CD4-positive, alpha-beta memory T cell (primary cell): ENCODE measurements around the gene GABPB1. TPM values are rescaled to one million over a fixed set of nuclear protein-coding genes. Genes with fewer than 3 reads are reported as not detected.
A peak's percentile ranks its signal among the peaks of the same experiment; 100 is the strongest.

ENCODE experiments used
- CTCF ChIA-PET: fragments of 350-600 bp; sonication (Branson Sonifier 250); formaldehyde crosslinking; loops from one replicate; lab custom pipeline; 2021; ENCODE audit warnings: inconsistent platforms; ENCODE audit not compliant: partially characterized antibody; lab: Charles Lee
- POLR2A ChIA-PET: fragments of 350-600 bp; sonication (Branson Sonifier 250); formaldehyde crosslinking; loops from one replicate; lab custom pipeline; 2021; ENCODE audit not compliant: partially characterized antibody; lab: Charles Lee
- DNase-seq, 5 donors: peaks; one replicate each; pipeline versions ENCODE4 v3.0.0 to v3.0.0-alpha.2; 2020 to 2022; ENCODE audit warnings: mixed read lengths in 1 of 5
- H3K27ac ChIP-seq: one replicate; pipeline ENCODE4 v1.7.0; 2013; ENCODE audit warnings: low read depth, low read length
- H3K27me3 ChIP-seq: 2 replicates; pipeline ENCODE4 v1.7.0; 2013; ENCODE audit warnings: mild to moderate bottlenecking, low read length, moderate library complexity; ENCODE audit not compliant: insufficient read depth
- H3K36me3 ChIP-seq: 2 replicates; pipeline ENCODE4 v1.7.0; 2013; ENCODE audit warnings: mild to moderate bottlenecking, low read length, moderate library complexity; ENCODE audit not compliant: insufficient read depth
- H3K4me1 ChIP-seq: 2 replicates; pipeline ENCODE4 v1.7.0; 2013; ENCODE audit warnings: mild to moderate bottlenecking, low read length, moderate library complexity; ENCODE audit not compliant: insufficient read depth
- H3K4me3 ChIP-seq, 2 donors: one replicate each; pipeline ENCODE4 v1.7.0; 2013; ENCODE audit warnings: low read length in 2 of 2, mild to moderate bottlenecking in 1 of 2
- H3K9me3 ChIP-seq, 2 donors: one replicate each; pipeline ENCODE4 v1.7.0; 2013; ENCODE audit warnings: low read length in 2 of 2, control low read depth in 1 of 2; ENCODE audit not compliant: control insufficient read depth in 1 of 2
- H3K27ac Mint-ChIP-seq, 7 donors: one replicate each; pipeline ENCODE4 v1.8.0; 2020 to 2021; ENCODE audit warnings: mixed read lengths in 7 of 7, mild to moderate bottlenecking in 6 of 7, inconsistent platforms in 3 of 7, moderate library complexity in 3 of 7
- H3K27me3 Mint-ChIP-seq, 2 donors: one replicate each; pipeline ENCODE4 v1.8.0; 2020 to 2021; ENCODE audit warnings: mixed read lengths in 2 of 2
- H3K36me3 Mint-ChIP-seq, 2 donors: one replicate each; pipeline ENCODE4 v1.8.0; 2020 to 2021; ENCODE audit warnings: mixed read lengths in 2 of 2, inconsistent platforms in 1 of 2, mild to moderate bottlenecking in 1 of 2
- H3K4me1 Mint-ChIP-seq, 4 donors: one replicate each; pipeline ENCODE4 v1.8.0; 2020 to 2021; ENCODE audit warnings: mixed read lengths in 4 of 4, mild to moderate bottlenecking in 1 of 4
- H3K4me3 Mint-ChIP-seq, 8 donors: one replicate each; pipeline ENCODE4 v1.8.0; 2020 to 2021; ENCODE audit warnings: mixed read lengths in 8 of 8, mild to moderate bottlenecking in 7 of 8, moderate library complexity in 6 of 8, inconsistent platforms in 3 of 8
- H3K9me3 Mint-ChIP-seq, 8 donors: one replicate each; pipeline ENCODE4 v1.8.0; 2020 to 2021; ENCODE audit warnings: mixed read lengths in 8 of 8, mild to moderate bottlenecking in 5 of 8, inconsistent platforms in 3 of 8, moderate library complexity in 1 of 8
- intact Hi-C: fragments of 100-400 bp; cut with micrococcal nuclease; formaldehyde crosslinking; loops from one replicate; pipeline ENCODE4 v1.15.1; 2023
- polyA plus RNA-seq, 2 donors: library from polyadenylated mRNA; unstranded; fragments of 300-500 nt; fragmentation: Illumina TruSeq; gene quantifications; one replicate each; pipeline ENCODE4 v1.2.3, GENCODE V29; 2021
- total RNA-seq, 2 experiments: library from RNA; stranded (reverse); gene quantifications; one replicate each; pipeline ENCODE4 v1.2.3, GENCODE V29; 2021

Gene GABPB1
- total and polyA plus RNA-seq, 4 experiments from 2014 or later, result 15.1 to 31.6 (median 23.0) TPM

DNA sequence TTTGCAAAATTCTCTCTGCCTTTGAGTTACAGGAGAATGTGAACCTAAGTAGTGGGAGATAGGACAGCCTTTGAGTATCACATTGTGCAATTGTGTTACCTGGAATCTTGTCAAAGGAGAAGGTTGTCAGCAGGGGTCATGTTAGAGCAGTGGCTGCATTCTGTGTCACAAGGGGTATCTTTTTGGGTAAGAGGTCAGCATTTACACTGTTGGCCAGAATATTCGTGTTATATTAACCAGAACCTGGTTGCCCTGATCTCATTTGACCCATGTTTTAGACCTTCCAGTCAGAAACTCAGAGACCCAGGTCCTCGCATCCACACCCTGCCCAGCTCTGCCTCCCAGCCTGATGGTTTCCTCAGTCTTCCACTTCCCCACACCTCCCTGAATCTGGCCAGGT, 116.7 kb downstream of the GABPB1 start:
- Histone ChIP-seq H3K27me3 (no peaks in the 10 kb centered on the region), H3K36me3 (no peaks in the 10 kb centered on the region), H3K27ac (no peak overlapping the region), H3K4me3 (no peak overlapping the region), H3K9me3 (no peaks in the 10 kb centered on the region), H3K4me1 (no peaks in the 10 kb centered on the region)
- intact Hi-C loops, result no loop called here
- Mint-ChIP-seq H3K27me3 (no peaks in the 10 kb centered on the region), H3K9me3 (peaks cover 0 to 2% (median 0%) of the 10 kb centered on the region in 8 donors), H3K27ac (no peak overlapping the region), H3K4me3 (no peak overlapping the region), H3K4me1 (no peaks in the 10 kb centered on the region), H3K36me3 (no peaks in the 10 kb centered on the region)
- CTCF ChIA-PET, result no interaction called here
- DNase-seq, result no peak
- POLR2A ChIA-PET, result no interaction called here

- Mint-ChIP-seq H3K27ac (no peak overlapping the region), H3K27me3 (no peaks in the 10 kb centered on the region), H3K9me3 (peaks cover 0 to 2% (median 0%) of the 10 kb centered on the region in 8 donors), H3K36me3 (no peaks in the 10 kb centered on the region), H3K4me3 (no peak overlapping the region), H3K4me1 (no peaks in the 10 kb centered on the region)
- Histone ChIP-seq H3K36me3 (no peaks in the 10 kb centered on the region), H3K27me3 (no peaks in the 10 kb centered on the region), H3K4me1 (no peaks in the 10 kb centered on the region), H3K9me3 (no peaks in the 10 kb centered on the region), H3K27ac (no peak overlapping the region), H3K4me3 (no peak overlapping the region)
- ChIA-PET POLR2A (interaction anchor here (1.0 kb wide), 1 partner anchor 117 kb away, joined by 4 read pairs; no protein-coding TSS in a partner anchor), CTCF (no interaction called here)
- no peak for DNase-seq
- intact Hi-C loops, result no loop called here
Observed at GRCh38 chr15:50236433-50236832, 118.6 kb downstream of the GABPB1 start.

GRCh38 chr15:50235794-50236193, 119.2 kb downstream of the GABPB1 start:
- Mint-ChIP-seq H3K9me3 (peaks cover 0 to 2% (median 0%) of the 10 kb centered on the region in 8 donors), H3K27ac (no peak overlapping the region), H3K4me3 (no peak overlapping the region), H3K36me3 (no peaks in the 10 kb centered on the region), H3K4me1 (no peaks in the 10 kb centered on the region), H3K27me3 (no peaks in the 10 kb centered on the region)
- intact Hi-C loops, result no loop called here
- no peak overlapping the region for H3K4me3 ChIP-seq
- H3K27me3 ChIP-seq, result no peaks in the 10 kb centered on the region
- POLR2A ChIA-PET, result no interaction called here
- no peaks in the 10 kb centered on the region for H3K9me3 ChIP-seq
- no peaks in the 10 kb centered on the region for H3K4me1 ChIP-seq
- CTCF ChIA-PET, result no interaction called here
- DNase-seq, result no peak
- H3K36me3 ChIP-seq, result no peaks in the 10 kb centered on the region
- H3K27ac ChIP-seq, result no peak overlapping the region

DNA sequence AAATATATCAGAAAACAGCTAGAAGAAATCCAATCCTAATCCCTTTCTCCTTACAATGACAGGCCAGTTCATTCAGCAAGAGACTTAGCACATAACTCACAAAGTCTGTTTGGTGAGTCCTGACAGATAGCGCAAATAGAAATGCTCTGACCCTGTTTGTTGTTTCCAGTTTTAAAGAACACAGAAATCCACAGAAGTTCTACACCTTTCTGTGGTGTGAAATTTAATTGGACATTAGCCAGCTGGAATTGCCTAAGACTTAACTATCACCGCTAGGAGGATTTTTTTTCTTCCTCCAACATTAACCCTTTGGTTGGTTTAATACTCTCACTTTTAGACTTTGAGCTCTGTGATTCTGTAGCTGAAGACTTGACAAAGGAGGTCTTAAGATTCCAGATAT, 120.2 kb downstream of the GABPB1 start:
- no peaks in the 10 kb centered on the region for H3K9me3 ChIP-seq
- no peak overlapping the region for H3K4me3 ChIP-seq
- H3K27ac ChIP-seq, result no peak overlapping the region
- POLR2A ChIA-PET, result no interaction called here
- CTCF ChIA-PET, result interaction anchor here (1.3 kb wide), 1 partner anchor 81 kb away, joined by 3 read pairs; no protein-coding TSS in a partner anchor
- Mint-ChIP-seq H3K9me3 (peaks cover 0 to 2% (median 0%) of the 10 kb centered on the region in 8 donors), H3K4me3 (no peak overlapping the region), H3K27ac (no peak overlapping the region), H3K4me1 (no peaks in the 10 kb centered on the region), H3K36me3 (no peaks in the 10 kb centered on the region), H3K27me3 (no peaks in the 10 kb centered on the region)
- no peak for DNase-seq
- H3K27me3 ChIP-seq, result no peaks in the 10 kb centered on the region
- intact Hi-C loops, result no loop called here
- H3K36me3 ChIP-seq, result no peaks in the 10 kb centered on the region
- H3K4me1 ChIP-seq, result no peaks in the 10 kb centered on the region

DNA sequence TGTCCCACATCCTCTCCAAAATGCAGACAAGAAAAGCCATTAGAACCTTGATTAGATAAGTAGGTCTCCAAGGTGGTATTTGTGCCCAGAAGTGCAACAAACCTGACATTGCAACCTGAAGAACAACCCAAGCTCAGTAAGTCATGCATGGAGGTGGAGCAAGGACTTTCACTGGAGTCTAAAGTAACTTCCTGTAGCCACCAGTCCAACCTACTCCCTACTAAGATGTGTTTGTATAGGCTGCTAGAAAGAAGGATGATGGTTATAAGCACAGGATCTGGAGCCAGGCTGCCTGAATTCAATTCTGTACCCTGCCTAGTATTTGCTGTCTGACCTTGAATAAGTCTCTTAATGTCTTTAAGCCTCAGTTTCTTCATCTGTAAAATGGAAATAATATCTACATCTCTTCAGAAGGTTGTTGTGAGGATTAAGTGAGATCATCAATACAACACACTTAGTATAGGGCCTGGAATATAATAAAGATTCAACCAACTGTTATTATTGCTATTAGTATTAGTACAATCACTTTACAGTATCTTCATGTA, 121.7 kb downstream of the GABPB1 start:
- Histone ChIP-seq H3K4me3 (no peak overlapping the region), H3K27me3 (no peaks in the 10 kb centered on the region), H3K4me1 (no peaks in the 10 kb centered on the region), H3K36me3 (no peaks in the 10 kb centered on the region), H3K9me3 (no peaks in the 10 kb centered on the region), H3K27ac (no peak overlapping the region)
- H3K4me3 Mint-ChIP-seq, result no peak overlapping the region
- no peaks in the 10 kb centered on the region for H3K36me3 Mint-ChIP-seq
- ChIA-PET POLR2A (no interaction called here), CTCF (no interaction called here)
- no peak for DNase-seq
- no peak overlapping the region for H3K27ac Mint-ChIP-seq
- intact Hi-C loops, result no loop called here
- no peaks in the 10 kb centered on the region for H3K27me3 Mint-ChIP-seq
- no peaks in the 10 kb centered on the region for H3K4me1 Mint-ChIP-seq
- H3K9me3 Mint-ChIP-seq, result peaks cover 0 to 2% (median 0%) of the 10 kb centered on the region in 8 donors

DNA sequence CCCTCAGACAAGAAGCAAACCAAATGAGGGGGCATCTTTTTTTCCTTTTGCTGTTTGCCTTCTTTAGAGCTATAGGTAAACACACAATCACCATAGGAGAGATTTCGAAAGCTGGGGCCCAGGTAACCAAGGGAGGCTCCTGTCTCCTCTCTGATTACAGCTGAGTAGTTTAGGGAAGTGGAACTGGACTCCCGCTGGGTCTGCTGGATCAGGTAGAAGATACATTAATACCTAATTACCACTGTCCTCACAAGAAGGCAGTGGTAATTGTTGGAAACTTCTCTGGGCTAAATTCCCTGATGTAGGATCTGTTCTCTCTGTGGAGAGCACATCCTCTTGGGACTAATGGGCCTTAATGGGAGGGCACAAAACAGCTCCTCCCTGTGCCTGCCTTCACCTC, 122.2 kb downstream of the GABPB1 start:
- DNase-seq, result no peak
- no peaks in the 10 kb centered on the region for H3K27me3 Mint-ChIP-seq
- intact Hi-C loops, result no loop called here
- ChIA-PET POLR2A (no interaction called here), CTCF (no interaction called here)
- Histone ChIP-seq H3K27ac (no peak overlapping the region), H3K36me3 (no peaks in the 10 kb centered on the region), H3K4me3 (no peak overlapping the region), H3K9me3 (no peaks in the 10 kb centered on the region), H3K27me3 (no peaks in the 10 kb centered on the region), H3K4me1 (no peaks in the 10 kb centered on the region)
- H3K27ac Mint-ChIP-seq, result peak overlapping the region in 1 of 7 donors; percentile 11
- H3K4me3 Mint-ChIP-seq, result no peak overlapping the region
- no peaks in the 10 kb centered on the region for H3K4me1 Mint-ChIP-seq
- no peaks in the 10 kb centered on the region for H3K36me3 Mint-ChIP-seq
- peaks cover 0 to 2% (median 0%) of the 10 kb centered on the region in 8 donors for H3K9me3 Mint-ChIP-seq

DNA sequence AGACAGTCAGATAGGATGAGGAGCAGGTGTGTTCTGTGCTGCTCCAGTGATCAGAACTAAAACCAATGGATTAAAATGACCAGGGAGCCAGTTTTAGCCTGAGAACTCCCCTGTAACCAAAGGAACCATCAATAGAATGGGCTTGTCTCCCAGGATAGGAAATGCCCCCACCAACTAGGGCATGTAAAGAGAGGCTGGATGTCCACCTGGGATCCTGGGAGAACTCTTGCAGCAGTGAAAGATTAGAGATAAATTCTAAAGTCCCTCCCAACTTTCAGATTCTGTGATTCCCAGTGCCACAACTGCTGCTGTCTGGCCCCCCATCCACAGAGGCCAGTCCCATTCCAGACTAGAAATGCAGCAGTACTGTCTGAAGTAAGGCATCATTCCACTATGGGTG, 123.2 kb downstream of the GABPB1 start:
- no peak for DNase-seq
- Mint-ChIP-seq H3K4me1 (no peaks in the 10 kb centered on the region), H3K4me3 (no peak overlapping the region), H3K27ac (peak overlapping the region in 1 of 7 donors; percentile 41), H3K36me3 (no peaks in the 10 kb centered on the region), H3K9me3 (no peaks in the 10 kb centered on the region), H3K27me3 (no peaks in the 10 kb centered on the region)
- Histone ChIP-seq H3K27ac (no peak overlapping the region), H3K9me3 (no peaks in the 10 kb centered on the region), H3K36me3 (no peaks in the 10 kb centered on the region), H3K4me1 (no peaks in the 10 kb centered on the region), H3K27me3 (no peaks in the 10 kb centered on the region), H3K4me3 (no peak overlapping the region)
- ChIA-PET POLR2A (no interaction called here), CTCF (no interaction called here)
- intact Hi-C loops, result no loop called here
